ENCODE measurements around the gene EFNA5. TPM values are rescaled to one million over a fixed set of nuclear protein-coding genes. Genes with fewer than 3 reads are reported as not detected.

EFNA5 gene
- polyA plus RNA-seq, 1 donor from 2014 or later, result 4.2 TPM

- H3K27me3 ChIP-seq (ENCODE audit: insufficient read depth, low read depth, low read length), result no peaks in the 10 kb centered on the region
- H3K9me3 ChIP-seq (ENCODE audit: low read length), result no peaks in the 10 kb centered on the region
- H3F3A ChIP-seq (ENCODE audit: insufficient read depth, low read length, poor library complexity, severe bottlenecking), result no peaks in the 10 kb centered on the region
- no peak overlapping the region for H3K4me3 ChIP-seq (ENCODE audit: low read length)
- H3K27ac ChIP-seq (ENCODE audit: low read length), result no peak overlapping the region
- H4K20me1 ChIP-seq (ENCODE audit: insufficient read depth), result no peaks in the 10 kb centered on the region
- H3K36me3 ChIP-seq (ENCODE audit: insufficient read depth, low read length), result no peaks in the 10 kb centered on the region
- TF ChIP-seq POLR2AphosphoS5 (IDR thresholded peaks at IDR 0.05), result no peak
- peaks cover 48% of the 10 kb centered on the region for H3K79me2 ChIP-seq (replicated peaks; ENCODE audit: insufficient read depth, low read length)
- no peak overlapping the region for H3K4me2 ChIP-seq (ENCODE audit: low read length)
- H3K9ac ChIP-seq (ENCODE audit: low read length), result no peak overlapping the region
- H3K9me2 ChIP-seq (ENCODE audit: insufficient read depth, low read length), result no peaks in the 10 kb centered on the region
- no peak overlapping the region for H2AFZ ChIP-seq (ENCODE audit: low read depth, low read length)
Measured at GRCh38 chr5:107553117-107553555, 117.6 kb downstream of the EFNA5 start.

GRCh38 chr5:107551088-107551487 lies 119.6 kb downstream of the EFNA5 start:
- H3K27me3 ChIP-seq (ENCODE audit: insufficient read depth, low read depth, low read length), result no peaks in the 10 kb centered on the region
- H4K20me1 ChIP-seq (ENCODE audit: insufficient read depth), result no peaks in the 10 kb centered on the region
- H3K9me3 ChIP-seq (ENCODE audit: low read length), result no peaks in the 10 kb centered on the region
- no peak overlapping the region for H3K27ac ChIP-seq (ENCODE audit: low read length)
- H3K36me3 ChIP-seq (ENCODE audit: insufficient read depth, low read length), result no peaks in the 10 kb centered on the region
- TF ChIP-seq RAD21 (conservative IDR thresholded peaks at IDR 0.05), result no peak
- no peak for TF ChIP-seq MXI1 (conservative IDR thresholded peaks at IDR 0.05; ENCODE audit: poor library complexity, severe bottlenecking)
- TF ChIP-seq CTCF (IDR thresholded peaks at IDR 0.05; ENCODE audit: poor library complexity, severe bottlenecking), result no peak
- no peak for TF ChIP-seq REST (IDR thresholded peaks at IDR 0.05; ENCODE audit: borderline replicate concordance)
- no peak for TF ChIP-seq POLR2AphosphoS5 (IDR thresholded peaks at IDR 0.05)
- TF ChIP-seq EZH2 (IDR thresholded peaks at IDR 0.05; ENCODE audit: borderline replicate concordance, insufficient read depth, low read length, poor library complexity, severe bottlenecking), result no peak
- no peak for TF ChIP-seq EP300 (conservative IDR thresholded peaks at IDR 0.05; ENCODE audit: poor library complexity, severe bottlenecking)
- no peak for TF ChIP-seq TAF1 (IDR thresholded peaks at IDR 0.05; ENCODE audit: low read depth)
- no peak for TF ChIP-seq SMC3 (conservative IDR thresholded peaks at IDR 0.05; ENCODE audit: poor library complexity)
- no peak overlapping the region for H2AFZ ChIP-seq (ENCODE audit: low read depth, low read length)
- H3K4me3 ChIP-seq (ENCODE audit: low read length), result no peak overlapping the region
- no peaks in the 10 kb centered on the region for H3K9me2 ChIP-seq (ENCODE audit: insufficient read depth, low read length)
- H3F3A ChIP-seq (ENCODE audit: insufficient read depth, low read length, poor library complexity, severe bottlenecking), result no peaks in the 10 kb centered on the region
- H3K9ac ChIP-seq (ENCODE audit: low read length), result no peak overlapping the region
- no peak overlapping the region for H3K4me2 ChIP-seq (ENCODE audit: low read length)
- H3K79me2 ChIP-seq (replicated peaks; ENCODE audit: insufficient read depth, low read length), result peaks cover 53% of the 10 kb centered on the region

GRCh38 chr5:107549567-107549966 lies 121.2 kb downstream of the EFNA5 start:
- peaks cover 56% of the 10 kb centered on the region for H3K79me2 ChIP-seq (replicated peaks; ENCODE audit: insufficient read depth, low read length)
- no peak overlapping the region for H3K27ac ChIP-seq (ENCODE audit: low read length)
- H4K20me1 ChIP-seq (ENCODE audit: insufficient read depth), result no peaks in the 10 kb centered on the region
- H3K36me3 ChIP-seq (ENCODE audit: insufficient read depth, low read length), result no peaks in the 10 kb centered on the region
- H3K27me3 ChIP-seq (ENCODE audit: insufficient read depth, low read depth, low read length), result no peaks in the 10 kb centered on the region
- no peaks in the 10 kb centered on the region for H3K9me2 ChIP-seq (ENCODE audit: insufficient read depth, low read length)
- no peak overlapping the region for H2AFZ ChIP-seq (ENCODE audit: low read depth, low read length)
- no peak overlapping the region for H3K4me2 ChIP-seq (ENCODE audit: low read length)
- H3K4me3 ChIP-seq (ENCODE audit: low read length), result no peak overlapping the region
- TF ChIP-seq POLR2AphosphoS5 (IDR thresholded peaks at IDR 0.05) (no peak), MXI1 (conservative IDR thresholded peaks at IDR 0.05; ENCODE audit: poor library complexity, severe bottlenecking) (no peak)
- H3K9ac ChIP-seq (ENCODE audit: low read length), result no peak overlapping the region
- H3K9me3 ChIP-seq (ENCODE audit: low read length), result no peaks in the 10 kb centered on the region
- H3F3A ChIP-seq (ENCODE audit: insufficient read depth, low read length, poor library complexity, severe bottlenecking), result no peaks in the 10 kb centered on the region

Measured in neural cell (in vitro differentiated cells).